ENCODE data around the gene ALX1.
A peak's percentile ranks its signal among the peaks of the same experiment; 100 is the strongest.
"Not testable (repeated sequence)": the region's sequence is repeated elsewhere in the genome, so short reads cannot be mapped to it uniquely, and the experiment has no call there.

The ALX1 gene

DNA sequence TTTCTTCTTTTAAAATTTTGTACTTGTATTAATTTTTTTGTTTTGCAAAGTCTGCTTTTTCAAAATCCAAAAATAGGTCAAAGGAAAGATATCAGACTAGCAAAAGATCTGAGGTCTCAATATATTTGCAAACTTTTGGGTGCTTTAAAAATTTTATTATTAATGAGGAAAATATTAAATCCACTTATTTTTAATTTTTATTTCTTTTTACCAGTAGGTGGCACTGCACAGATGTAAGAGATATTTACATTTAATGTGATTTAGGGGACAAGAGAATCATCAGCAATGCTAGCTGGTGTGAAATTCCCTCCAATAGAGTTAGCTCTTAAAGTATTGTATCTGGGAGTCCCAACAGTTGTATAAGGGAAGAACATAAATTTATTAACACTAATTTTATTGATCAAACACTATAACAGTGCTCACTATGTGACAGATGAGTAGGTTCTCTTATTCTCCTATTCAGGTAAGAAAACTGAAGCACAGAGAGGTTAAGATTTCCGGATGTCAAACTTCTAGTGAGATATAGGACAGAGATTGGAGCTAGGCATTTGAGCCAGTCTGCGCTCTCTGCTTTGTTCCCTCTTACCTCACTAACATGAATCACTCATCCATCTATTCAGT lies 30.5 kb downstream of the ALX1 start:
- TF ChIP-seq, protein P1, sequence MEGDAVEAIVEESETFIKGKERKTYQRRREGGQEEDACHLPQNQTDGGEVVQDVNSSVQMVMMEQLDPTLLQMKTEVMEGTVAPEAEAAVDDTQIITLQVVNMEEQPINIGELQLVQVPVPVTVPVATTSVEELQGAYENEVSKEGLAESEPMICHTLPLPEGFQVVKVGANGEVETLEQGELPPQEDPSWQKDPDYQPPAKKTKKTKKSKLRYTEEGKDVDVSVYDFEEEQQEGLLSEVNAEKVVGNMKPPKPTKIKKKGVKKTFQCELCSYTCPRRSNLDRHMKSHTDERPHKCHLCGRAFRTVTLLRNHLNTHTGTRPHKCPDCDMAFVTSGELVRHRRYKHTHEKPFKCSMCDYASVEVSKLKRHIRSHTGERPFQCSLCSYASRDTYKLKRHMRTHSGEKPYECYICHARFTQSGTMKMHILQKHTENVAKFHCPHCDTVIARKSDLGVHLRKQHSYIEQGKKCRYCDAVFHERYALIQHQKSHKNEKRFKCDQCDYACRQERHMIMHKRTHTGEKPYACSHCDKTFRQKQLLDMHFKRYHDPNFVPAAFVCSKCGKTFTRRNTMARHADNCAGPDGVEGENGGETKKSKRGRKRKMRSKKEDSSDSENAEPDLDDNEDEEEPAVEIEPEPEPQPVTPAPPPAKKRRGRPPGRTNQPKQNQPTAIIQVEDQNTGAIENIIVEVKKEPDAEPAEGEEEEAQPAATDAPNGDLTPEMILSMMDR (IDR thresholded peaks at IDR 0.05; ENCODE audit: low read depth, low read length), result peak; percentile 5
- no peak overlapping the region for H3K4me3 ChIP-seq (replicated peaks in 1 of 2; ENCODE audit: low read depth in 2 of 2, low read length in 2 of 2)
- DNase-seq (ENCODE audit: low read depth in 2 of 2), result peak; percentile 35 to 45

DNA sequence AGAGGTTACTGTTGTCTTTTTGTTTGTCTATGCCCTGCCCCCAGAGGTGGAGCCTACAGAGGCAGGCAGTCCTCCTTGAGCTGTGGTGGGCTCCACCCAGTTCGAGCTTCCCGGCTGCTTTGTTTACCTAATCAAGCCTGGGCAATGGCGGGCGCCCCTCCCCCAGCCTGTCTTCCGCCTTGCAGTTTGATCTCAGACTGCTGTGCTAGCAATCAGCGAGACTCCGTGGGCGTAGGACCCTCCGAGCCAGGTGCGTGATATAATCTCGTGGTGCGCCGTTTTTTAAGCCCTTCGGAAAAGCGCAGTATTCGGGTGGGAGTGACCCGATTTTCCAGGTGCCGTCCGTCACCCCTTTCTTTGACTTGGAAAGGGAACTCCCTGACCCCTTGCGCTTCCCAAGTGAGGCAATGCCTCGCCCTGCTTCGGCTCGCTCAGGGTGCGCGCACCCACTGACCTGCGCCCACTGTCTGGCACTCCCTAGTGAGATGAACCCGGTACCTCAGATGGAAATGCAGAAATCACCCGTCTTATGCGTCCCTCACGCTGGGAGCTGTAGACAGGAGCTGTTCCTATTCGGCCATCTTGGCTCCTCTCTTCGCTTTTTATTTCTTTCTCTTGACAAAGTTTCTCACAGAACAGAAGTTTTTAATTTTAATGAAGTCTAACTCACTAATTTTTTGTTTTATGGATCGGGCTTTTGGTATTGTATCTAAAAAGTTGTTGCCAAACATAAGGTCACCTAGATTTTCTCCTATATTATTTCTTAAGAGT lies 38.0 kb downstream of the ALX1 start:
- not testable (repeated sequence) for DNase-seq (ENCODE audit: low read depth in 2 of 2); H3K4me3 ChIP-seq (replicated peaks in 1 of 2; ENCODE audit: low read depth in 2 of 2, low read length in 2 of 2)

- no peak overlapping the region for H3K4me3 ChIP-seq (replicated peaks in 1 of 2; ENCODE audit: low read depth in 2 of 2, low read length in 2 of 2)
- DNase-seq (ENCODE audit: low read depth in 2 of 2), result peak in 1 of 2 donors; percentile 1
- TF ChIP-seq, protein P1 (IDR thresholded peaks at IDR 0.05; ENCODE audit: low read depth, low read length), result no peak
Measured at GRCh38 chr12:85322715-85323114, 42.7 kb downstream of the ALX1 start.

- DNase-seq (ENCODE audit: low read depth in 2 of 2), result no peak
- TF ChIP-seq, protein P1 (IDR thresholded peaks at IDR 0.05; ENCODE audit: low read depth, low read length), result no peak
- no peak overlapping the region for H3K4me3 ChIP-seq (replicated peaks in 1 of 2; ENCODE audit: low read depth in 2 of 2, low read length in 2 of 2)
Measured at GRCh38 chr12:85325442-85325841, 45.4 kb downstream of the ALX1 start.

GRCh38 chr12:85329913-85330312 lies 49.9 kb downstream of the ALX1 start:
- H3K4me3 ChIP-seq (replicated peaks in 1 of 2; ENCODE audit: low read depth in 2 of 2, low read length in 2 of 2), result no peak overlapping the region
- TF ChIP-seq, protein P1 (IDR thresholded peaks at IDR 0.05; ENCODE audit: low read depth, low read length), result no peak
- no peak for DNase-seq (ENCODE audit: low read depth in 2 of 2)

- no peak overlapping the region for H3K4me3 ChIP-seq (replicated peaks in 1 of 2; ENCODE audit: low read depth in 2 of 2, low read length in 2 of 2)
- no peak for DNase-seq (ENCODE audit: low read depth in 2 of 2)
- TF ChIP-seq, protein P1 (IDR thresholded peaks at IDR 0.05; ENCODE audit: low read depth, low read length), result no peak
Measured at GRCh38 chr12:85348779-85349178, 68.8 kb downstream of the ALX1 start.

DNA sequence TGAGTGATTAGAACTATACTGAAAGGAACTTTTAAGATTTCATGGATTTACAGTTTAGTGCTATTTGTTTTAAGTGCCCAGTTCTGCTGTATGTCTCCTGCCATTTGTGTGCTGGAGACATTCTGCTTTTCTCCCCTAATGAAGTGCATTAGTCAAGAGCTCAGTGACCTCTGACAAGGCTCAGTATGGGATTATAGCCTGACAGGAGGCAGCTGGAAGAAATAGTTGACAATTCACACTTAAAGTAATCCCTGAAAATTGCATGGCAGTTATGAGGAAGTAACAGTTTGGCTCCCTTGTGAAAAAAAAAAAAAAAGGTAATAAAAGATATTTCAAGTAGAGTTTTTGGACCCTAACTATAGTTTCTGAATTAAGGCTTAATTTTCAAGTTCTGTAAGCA lies 70.3 kb downstream of the ALX1 start:
- H3K4me3 ChIP-seq (replicated peaks in 1 of 2; ENCODE audit: low read depth in 2 of 2, low read length in 2 of 2), result no peak overlapping the region
- no peak for DNase-seq (ENCODE audit: low read depth in 2 of 2)
- TF ChIP-seq, protein P1 (IDR thresholded peaks at IDR 0.05; ENCODE audit: low read depth, low read length), result no peak

All from cardiac fibroblast (primary cell).